Measurements from ENCODE around the gene CBX7.

The CBX7 gene

DNA sequence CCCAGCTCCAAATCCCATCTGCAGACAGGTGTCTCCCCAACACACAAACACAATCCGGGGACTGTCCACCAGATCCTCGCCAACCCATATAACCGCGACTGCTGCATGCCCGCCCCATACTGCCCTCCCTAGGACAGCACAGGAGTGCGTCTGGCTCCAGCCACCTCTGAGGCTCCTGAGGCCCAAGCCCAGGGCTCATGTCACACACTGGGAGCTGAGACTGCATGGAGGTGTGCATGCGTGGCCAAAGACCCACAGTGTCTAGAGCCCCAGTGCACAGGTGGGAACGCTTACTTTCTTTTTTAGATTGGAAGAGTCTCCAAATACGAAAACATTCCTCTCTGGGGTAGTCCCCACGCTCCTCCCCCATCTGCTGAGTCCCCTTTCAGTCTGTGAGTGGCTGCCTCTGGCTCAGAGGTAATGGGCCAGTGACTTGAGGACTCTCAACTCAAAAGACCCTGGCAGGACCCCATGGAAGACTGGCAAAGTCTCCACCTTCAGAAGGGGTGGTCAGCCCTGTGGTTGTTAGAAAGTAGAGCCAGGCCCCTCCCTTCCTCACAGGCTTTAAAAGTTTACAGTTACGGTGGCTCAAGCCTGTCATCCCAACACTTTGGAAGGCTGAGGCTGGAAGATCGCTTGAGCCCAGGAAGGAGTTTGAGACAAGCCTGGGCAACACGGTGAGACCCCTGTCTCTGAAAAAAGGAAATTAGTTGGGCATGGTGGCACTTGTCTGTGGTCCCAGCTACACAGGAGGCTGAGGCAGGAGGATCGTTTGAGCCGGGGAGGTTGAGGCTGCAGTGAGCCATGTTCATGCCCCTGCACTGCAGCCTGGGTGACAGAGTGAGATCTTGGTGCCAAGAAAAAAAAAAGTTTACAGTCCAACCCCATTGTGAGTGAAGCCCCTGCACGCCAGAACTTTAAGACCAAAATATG, 2.3 kb downstream of the CBX7 start:
- Histone ChIP-seq H3K27ac (peak overlapping the region in 4 of 21 experiments; percentile 62 to 93 (median 85)), H3K4me3 (no peak overlapping the region)

DNA sequence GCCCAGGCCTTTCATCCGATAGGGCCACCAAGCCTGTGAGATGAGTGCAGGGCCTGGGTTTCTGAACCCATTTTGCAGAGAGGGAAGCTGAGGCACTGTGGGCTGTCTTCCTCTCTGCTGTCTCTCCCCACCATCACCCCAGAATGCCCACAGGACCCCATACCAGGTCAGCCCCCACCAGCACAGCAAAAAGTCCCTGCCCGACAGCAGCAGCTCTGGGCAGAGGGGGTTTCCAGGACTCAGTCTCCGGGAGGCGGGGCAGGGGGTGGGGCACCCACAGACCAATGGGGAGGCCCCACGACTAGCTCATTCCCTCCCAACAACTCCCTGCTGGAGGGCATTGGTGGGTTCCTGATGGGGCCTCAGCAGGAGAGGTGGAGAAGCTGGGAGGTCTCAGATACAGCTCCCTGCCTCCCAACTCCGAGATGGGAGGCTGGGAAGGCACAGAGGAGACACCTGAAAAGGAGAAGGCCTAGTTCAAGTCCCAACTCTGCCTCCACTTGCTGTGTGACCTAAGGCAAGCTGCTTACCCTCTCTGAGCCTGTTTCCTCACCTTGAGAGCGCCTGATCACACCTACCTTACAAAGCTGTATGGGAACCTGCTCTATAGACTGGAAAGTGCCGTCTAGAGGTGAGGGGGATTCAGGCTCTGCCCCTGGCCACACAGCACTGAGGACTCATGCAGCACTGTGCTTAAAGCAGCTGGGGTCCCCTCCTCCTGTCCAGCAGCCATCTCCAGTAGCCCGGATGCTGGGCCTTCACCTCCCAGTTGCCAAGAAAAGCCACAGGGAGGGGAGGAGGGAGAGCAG, 3.5 kb downstream of the CBX7 start:
- Histone ChIP-seq H3K27ac (peak overlapping the region in 12 of 21 experiments; percentile 3 to 87 (median 52)), H3K4me3 (no peak overlapping the region)

- H3K27ac ChIP-seq: peak overlapping the region in 12 of 21 experiments; percentile 1 to 87 (median 52)
These were observed 4.3 kb downstream of the CBX7 start for GRCh38 chr22:39148026-39148726.

DNA sequence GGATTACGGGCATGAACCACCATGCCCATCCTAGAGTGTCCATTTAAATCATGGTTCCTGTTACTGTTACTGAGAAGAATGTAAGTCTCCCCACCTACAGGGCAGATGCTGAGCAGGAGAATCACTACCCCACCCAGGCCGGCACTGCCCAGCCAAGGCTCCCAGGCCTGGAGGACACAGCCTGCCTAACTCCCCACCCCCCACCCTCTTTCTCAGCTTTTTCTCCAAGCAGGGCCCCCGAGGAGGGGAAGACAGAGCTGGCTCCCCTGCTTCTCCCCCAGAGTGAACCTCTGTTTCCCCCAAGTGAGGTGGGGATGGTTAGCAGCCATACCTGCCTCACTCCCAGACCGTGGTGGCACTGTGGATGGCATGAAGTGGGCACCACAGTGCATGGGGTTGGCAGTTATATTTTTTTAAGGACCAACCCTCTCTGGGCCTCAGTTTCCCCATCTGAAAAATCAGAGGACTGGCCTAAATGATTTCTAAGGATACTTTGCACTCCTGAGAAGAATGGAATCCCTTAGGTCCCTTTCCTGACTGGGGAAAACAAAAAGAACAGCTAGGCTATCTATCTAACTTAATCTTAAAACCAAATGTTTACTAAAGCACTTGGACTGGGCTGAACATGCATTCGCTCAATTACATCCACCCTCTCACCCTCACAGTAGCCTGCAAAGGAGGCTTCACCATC, 5.0 kb downstream of the CBX7 start:
- no peak overlapping the region for H3K4me3 ChIP-seq
- H3K27ac ChIP-seq: peak overlapping the region in 11 of 21 experiments; percentile 1 to 87 (median 50)

More at GRCh38 chr22:39148026-39148726, 4.3 kb downstream of the CBX7 start:
- H3K4me3 ChIP-seq: no peak overlapping the region

DNA sequence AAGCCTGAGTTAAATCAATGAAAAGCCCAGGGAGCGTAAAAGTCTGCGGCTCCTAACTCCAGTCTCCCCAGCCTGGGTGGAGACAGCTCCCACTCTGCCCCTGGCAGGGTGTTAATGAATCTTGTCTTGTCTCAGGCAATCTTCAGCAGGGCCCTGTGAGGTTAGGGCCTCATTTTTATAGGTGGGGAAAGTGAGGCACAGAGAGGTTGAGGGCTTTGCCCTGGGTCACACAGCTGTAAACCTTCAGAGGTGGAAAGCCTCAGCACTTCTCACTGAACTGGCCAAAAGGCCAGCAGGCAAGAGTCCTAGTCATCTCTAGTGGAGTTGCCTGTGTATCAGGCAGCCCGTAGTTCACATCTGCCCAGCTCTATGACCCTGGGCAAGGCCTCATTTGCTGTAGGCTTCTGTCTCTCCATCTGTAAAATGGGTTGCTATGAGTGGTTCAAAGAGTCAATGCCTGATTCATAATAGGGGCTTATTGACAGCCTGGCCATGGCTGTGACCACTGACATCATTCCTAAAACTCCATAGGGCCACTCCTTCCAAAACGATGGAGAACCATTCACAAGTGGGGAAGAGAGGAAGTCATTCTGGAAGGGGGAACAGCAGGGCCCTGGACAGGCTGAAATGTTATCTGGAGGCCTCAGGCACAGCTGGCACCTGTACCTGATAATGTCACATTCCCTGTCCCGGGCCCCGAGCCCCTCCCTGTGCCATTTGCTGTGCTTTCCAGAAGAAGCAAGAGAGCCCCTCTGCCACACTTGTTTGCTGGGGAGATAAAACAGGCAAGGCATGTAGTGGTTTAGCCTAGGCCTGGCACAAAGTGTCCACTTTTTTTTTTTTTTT, 6.0 kb downstream of the CBX7 start:
- peak overlapping the region; percentile 23 to 97 (median 89) for H3K27ac ChIP-seq
- H3K4me3 ChIP-seq: peak overlapping the region; percentile 73 to 94 (median 85)

DNA sequence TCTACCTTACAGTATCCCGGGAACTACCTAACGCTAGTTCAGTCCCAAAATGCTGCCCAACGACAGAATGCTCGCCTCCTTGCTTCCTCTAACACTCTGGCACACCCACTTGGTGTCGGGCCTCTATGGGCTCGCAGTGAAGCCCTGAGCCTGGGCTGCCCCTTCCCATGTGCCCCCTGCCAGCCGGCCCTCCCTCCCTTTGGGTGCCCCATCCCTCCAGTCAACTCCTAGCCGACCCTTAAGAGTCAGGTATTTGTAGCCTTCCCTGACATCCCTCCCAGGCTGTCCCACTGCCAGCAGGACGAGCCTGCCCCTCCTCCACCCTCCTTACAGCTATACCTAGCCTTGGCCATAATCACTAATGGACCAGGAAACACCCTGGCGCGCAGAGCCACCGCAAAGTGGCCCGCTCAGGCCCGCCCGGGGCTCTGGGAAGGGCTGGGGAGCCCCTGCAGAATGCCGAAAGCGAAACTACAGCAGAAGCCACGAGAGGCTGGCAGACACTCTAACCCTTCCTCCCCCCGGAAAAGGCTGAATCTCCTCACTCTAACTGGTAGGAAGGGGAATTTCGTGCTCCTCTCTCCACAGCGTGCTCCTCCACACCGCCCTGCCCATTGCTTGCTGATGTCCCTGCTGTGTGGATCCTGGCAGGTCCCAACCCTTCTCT, 8.2 kb downstream of the CBX7 start:
- Histone ChIP-seq H3K27ac (peak overlapping the region in 19 of 21 experiments; percentile 16 to 97 (median 89)), H3K4me3 (peak overlapping the region; percentile 73 to 94 (median 85))

DNA sequence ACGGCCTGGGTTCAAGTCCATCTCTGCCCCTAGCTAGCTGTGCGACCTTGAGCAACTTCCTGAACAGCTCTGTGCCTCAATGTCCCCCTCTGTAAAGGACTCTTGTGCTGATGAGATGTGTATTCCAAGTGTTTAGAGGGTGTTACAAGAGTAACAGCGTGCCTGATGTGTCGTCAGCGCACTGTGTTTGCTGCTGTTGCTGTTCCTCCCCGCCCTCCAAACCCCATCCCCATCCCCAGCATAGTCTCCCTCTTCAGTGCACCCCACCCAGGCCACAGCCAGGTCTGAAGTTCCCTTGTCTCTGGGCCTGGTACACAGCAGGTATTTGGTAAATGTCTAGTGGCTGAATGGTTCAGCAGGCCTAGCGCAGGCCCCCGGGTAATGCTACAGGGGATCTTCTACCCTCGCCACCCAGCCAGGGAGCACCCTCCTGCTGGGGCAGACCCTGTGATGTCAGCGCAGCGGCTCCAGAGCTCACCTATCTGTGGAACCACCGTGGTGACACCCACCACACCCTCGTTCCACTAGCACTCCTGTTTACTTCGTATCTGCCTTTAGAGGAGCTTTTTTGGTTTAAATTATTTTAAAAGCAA, 10.3 kb downstream of the CBX7 start:
- no peak overlapping the region for H3K27ac ChIP-seq
- no peak overlapping the region for H3K4me3 ChIP-seq

GRCh38 chr22:39139933-39140332, 12.5 kb downstream of the CBX7 start:
- Histone ChIP-seq H3K4me3 (no peak overlapping the region), H3K27ac (no peak overlapping the region)

DNA sequence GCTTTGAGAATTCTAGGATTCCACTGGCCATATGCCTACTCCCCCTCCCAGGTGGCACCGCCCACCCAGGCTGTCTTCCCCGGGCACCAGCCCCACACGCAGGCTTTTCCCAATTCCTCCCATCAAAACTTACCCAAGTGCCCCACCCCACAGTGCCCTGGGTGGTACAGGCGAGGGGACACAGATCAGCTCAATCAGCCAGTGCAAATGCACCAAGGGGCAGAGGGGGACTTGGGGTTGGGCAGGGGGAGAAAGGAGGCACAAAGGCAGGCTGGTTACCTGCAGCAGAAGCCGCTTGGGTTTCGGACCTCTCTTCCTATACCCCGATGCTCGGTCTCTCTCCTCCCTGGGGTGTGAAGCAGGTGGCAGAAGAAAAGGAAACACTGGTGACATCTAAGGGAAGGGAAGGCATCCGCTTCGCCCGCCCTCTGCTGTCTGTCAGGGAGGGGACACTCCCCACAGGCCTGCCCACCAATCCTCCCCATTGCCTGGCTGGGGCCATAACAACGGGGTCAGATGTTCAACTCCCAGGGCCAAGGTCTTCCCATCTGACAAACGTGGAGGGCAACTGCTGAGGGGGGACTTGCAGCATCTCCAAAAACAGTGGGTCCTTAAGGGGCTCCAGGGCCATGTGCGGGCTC, 14.0 kb downstream of the CBX7 start:
- no peak overlapping the region for H3K4me3 ChIP-seq
- no peak overlapping the region for H3K27ac ChIP-seq

GRCh38 chr22:39136317-39136716, 16.2 kb downstream of the CBX7 start:
- no peak overlapping the region for H3K4me3 ChIP-seq
- H3K27ac ChIP-seq: no peak overlapping the region

GRCh38 chr22:39135092-39135896, 17.2 kb downstream of the CBX7 start:
- H3K4me3 ChIP-seq: no peak overlapping the region
- H3K27ac ChIP-seq: no peak overlapping the region

GRCh38 chr22:39134366-39135091, 18.0 kb downstream of the CBX7 start:
- Histone ChIP-seq H3K27ac (no peak overlapping the region), H3K4me3 (no peak overlapping the region)

DNA sequence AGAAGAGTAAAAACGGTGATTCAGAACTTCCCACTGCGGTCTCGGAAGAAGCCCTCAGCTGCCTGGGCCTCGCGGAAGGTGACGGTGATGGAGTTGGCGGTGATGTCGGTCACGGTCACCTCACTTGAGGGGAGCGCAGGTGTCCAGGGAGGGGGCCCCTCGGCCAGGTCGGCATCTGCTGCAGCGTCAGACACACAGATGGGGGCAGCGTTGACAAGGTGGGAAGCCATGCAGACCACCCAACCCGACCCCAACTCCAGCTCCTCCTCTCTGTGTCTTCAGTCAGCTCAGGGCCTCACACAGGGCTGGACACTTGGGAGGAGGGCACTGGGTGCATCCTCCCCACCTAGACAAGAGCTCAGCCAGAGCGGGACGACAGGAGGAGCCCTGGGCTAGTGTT, 18.6 kb downstream of the CBX7 start:
- Histone ChIP-seq H3K27ac (no peak overlapping the region), H3K4me3 (no peak overlapping the region)

DNA sequence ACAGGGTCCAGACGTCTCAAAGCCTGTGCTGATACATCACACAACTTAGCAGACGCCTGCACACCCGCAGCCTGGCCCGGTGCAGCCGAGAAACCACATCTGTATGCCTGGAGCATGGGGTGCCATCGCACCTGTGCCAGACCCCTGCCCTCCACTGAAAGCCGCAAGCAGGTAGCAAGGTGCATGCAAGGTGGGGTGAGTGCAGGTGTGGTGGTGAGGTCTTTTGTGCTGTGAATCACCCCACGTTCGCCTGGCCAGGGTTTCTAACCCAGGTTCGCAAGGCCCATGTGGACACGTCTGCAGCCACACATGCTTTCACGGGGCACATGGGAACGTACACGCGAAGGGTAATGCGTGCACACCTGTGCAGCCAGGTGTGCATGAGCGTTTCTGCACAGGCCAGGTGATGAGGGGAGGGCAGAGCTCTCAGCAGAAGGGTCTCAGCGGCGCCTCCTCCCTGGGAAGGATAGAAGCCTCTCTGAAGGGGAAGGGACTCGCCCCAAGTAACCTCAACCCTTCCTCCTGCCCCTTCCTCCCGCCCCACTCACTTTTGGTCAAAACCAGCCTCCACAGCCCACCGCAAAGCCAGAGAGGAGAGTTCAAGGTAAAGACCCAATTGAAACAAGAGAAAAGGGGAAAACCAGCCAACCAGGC, 19.5 kb downstream of the CBX7 start:
- no peak overlapping the region for H3K27ac ChIP-seq
- H3K4me3 ChIP-seq: no peak overlapping the region

GRCh38 chr22:39132281-39132680, 20.2 kb downstream of the CBX7 start:
- no peak overlapping the region for H3K4me3 ChIP-seq

More at GRCh38 chr22:39132281-39132680, 20.2 kb downstream of the CBX7 start:
- H3K27ac ChIP-seq: peak overlapping the region in 1 of 21 experiments; percentile 9
